ENCODE measurements around the gene NDE1. TPM values are rescaled to one million over a fixed set of nuclear protein-coding genes. Genes with fewer than 3 reads are reported as not detected.

The NDE1 gene
- total and polyA plus RNA-seq, 4 donors, result 2.5 to 17.3 (median 4.4) TPM

DNA sequence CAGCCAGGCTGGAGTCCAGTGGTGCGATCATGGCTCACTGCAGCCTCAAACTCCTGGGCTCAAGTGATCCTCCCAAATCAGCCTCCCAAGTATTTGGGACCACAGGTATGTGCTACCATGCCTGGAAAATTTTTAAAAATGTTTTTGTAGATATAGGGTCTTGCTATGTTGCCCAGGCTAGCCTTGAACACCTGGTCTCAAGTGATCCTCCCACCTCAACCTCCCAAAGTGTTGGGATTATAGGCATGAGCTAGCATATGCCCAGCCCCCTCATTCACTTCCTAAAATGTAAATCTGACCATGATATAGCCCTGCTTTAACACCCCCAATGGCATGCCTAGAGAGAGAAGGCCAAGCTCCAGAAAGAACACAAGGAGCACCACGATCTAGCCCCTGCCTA, 98.6 kb downstream of the NDE1 start:
- no peak for DNase-seq (ENCODE audit: low spot score)
- Histone ChIP-seq H3K36me3 (ENCODE audit: control insufficient read depth in 4 of 4, insufficient read depth in 3 of 4, low read depth in 1 of 4, low read length in 3 of 4) (no peaks in the 10 kb centered on the region), H3K9me3 (ENCODE audit: control insufficient read depth in 4 of 4, low read length in 3 of 4) (no peaks in the 10 kb centered on the region), H3K9ac (ENCODE audit: low read depth in 1 of 2, low read length in 2 of 2) (no peak overlapping the region), H3K4me3 (ENCODE audit: low read depth in 1 of 3, low read length in 3 of 3) (no peak overlapping the region), H3K27me3 (ENCODE audit: control insufficient read depth in 4 of 4, insufficient read depth in 4 of 4, low read length in 3 of 4) (no peaks in the 10 kb centered on the region), H3K27ac (ENCODE audit: low read depth in 1 of 2, low read length in 2 of 2) (no peak overlapping the region), H3K4me1 (ENCODE audit: control insufficient read depth in 4 of 4, insufficient read depth in 4 of 4, low read length in 3 of 4) (no peaks in the 10 kb centered on the region)
- TF ChIP-seq FOXA2 (IDR thresholded peaks at IDR 0.05) (no peak), NR2F2 (IDR thresholded peaks at IDR 0.05) (no peak)
- 92% methylated on average over 2 of the region's 2 CpGs for WGBS

DNA sequence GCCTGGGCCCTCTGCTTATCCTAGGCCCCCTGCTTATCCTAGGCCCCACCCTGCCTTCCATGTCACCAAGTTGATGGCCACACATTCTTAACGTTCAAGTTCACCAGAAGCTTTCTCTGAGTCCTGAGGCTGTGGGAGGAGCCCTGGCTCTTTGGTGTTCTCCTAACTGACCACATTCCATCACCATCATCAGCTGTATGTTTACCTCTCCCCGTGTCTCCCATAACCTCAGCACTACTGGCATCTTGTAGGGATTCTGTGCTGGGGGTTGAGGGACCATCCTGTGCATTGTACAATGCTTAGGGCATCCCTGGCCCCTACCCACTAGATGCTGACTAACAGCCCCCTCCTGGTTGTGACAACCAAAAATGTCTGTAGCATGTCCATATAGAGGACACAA, 99.3 kb downstream of the NDE1 start:
- no peak for DNase-seq (ENCODE audit: low spot score)
- no peaks in the 10 kb centered on the region for H3K4me1 ChIP-seq (ENCODE audit: control insufficient read depth in 4 of 4, insufficient read depth in 4 of 4, low read length in 3 of 4)
- WGBS, result 53% methylated on average over 2 of the region's 2 CpGs
- H3K27ac ChIP-seq (ENCODE audit: low read depth in 1 of 2, low read length in 2 of 2), result no peak overlapping the region
- H3K36me3 ChIP-seq (ENCODE audit: control insufficient read depth in 4 of 4, insufficient read depth in 3 of 4, low read depth in 1 of 4, low read length in 3 of 4), result no peaks in the 10 kb centered on the region
- no peak overlapping the region for H3K9ac ChIP-seq (ENCODE audit: low read depth in 1 of 2, low read length in 2 of 2)
- H3K9me3 ChIP-seq (ENCODE audit: control insufficient read depth in 4 of 4, low read length in 3 of 4), result no peaks in the 10 kb centered on the region
- TF ChIP-seq, protein P1, sequence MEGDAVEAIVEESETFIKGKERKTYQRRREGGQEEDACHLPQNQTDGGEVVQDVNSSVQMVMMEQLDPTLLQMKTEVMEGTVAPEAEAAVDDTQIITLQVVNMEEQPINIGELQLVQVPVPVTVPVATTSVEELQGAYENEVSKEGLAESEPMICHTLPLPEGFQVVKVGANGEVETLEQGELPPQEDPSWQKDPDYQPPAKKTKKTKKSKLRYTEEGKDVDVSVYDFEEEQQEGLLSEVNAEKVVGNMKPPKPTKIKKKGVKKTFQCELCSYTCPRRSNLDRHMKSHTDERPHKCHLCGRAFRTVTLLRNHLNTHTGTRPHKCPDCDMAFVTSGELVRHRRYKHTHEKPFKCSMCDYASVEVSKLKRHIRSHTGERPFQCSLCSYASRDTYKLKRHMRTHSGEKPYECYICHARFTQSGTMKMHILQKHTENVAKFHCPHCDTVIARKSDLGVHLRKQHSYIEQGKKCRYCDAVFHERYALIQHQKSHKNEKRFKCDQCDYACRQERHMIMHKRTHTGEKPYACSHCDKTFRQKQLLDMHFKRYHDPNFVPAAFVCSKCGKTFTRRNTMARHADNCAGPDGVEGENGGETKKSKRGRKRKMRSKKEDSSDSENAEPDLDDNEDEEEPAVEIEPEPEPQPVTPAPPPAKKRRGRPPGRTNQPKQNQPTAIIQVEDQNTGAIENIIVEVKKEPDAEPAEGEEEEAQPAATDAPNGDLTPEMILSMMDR (IDR thresholded peaks at IDR 0.05; ENCODE audit: low read depth, low read length, missing input control), result no peak
- TF ChIP-seq RAD21 (IDR thresholded peaks at IDR 0.05) (no peak), HNF4A (conservative IDR thresholded peaks at IDR 0.05) (no peak), HNF4G (IDR thresholded peaks at IDR 0.05) (no peak), EGR1 (IDR thresholded peaks at IDR 0.05; ENCODE audit: low read depth in 2 of 2) (no peak), FOXA1 (IDR thresholded peaks at IDR 0.05) (no peak), YY1 (IDR thresholded peaks at IDR 0.05) (no peak), TAF1 (conservative IDR thresholded peaks at IDR 0.05) (no peak), SP1 (IDR thresholded peaks at IDR 0.05) (no peak)
- TF ChIP-seq, protein P2, sequence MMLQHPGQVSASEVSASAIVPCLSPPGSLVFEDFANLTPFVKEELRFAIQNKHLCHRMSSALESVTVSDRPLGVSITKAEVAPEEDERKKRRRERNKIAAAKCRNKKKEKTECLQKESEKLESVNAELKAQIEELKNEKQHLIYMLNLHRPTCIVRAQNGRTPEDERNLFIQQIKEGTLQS (IDR thresholded peaks at IDR 0.05), result no peak
- TF ChIP-seq, protein P3, sequence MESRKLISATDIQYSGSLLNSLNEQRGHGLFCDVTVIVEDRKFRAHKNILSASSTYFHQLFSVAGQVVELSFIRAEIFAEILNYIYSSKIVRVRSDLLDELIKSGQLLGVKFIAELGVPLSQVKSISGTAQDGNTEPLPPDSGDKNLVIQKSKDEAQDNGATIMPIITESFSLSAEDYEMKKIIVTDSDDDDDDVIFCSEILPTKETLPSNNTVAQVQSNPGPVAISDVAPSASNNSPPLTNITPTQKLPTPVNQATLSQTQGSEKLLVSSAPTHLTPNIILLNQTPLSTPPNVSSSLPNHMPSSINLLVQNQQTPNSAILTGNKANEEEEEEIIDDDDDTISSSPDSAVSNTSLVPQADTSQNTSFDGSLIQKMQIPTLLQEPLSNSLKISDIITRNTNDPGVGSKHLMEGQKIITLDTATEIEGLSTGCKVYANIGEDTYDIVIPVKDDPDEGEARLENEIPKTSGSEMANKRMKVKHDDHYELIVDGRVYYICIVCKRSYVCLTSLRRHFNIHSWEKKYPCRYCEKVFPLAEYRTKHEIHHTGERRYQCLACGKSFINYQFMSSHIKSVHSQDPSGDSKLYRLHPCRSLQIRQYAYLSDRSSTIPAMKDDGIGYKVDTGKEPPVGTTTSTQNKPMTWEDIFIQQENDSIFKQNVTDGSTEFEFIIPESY (IDR thresholded peaks at IDR 0.05), result no peak
- TF ChIP-seq, protein P4, sequence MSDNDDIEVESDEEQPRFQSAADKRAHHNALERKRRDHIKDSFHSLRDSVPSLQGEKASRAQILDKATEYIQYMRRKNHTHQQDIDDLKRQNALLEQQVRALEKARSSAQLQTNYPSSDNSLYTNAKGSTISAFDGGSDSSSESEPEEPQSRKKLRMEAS (IDR thresholded peaks at IDR 0.05), result no peak
- H3K4me3 ChIP-seq (ENCODE audit: low read depth in 1 of 3, low read length in 3 of 3), result no peak overlapping the region
- H3K27me3 ChIP-seq (ENCODE audit: control insufficient read depth in 4 of 4, insufficient read depth in 4 of 4, low read length in 3 of 4), result no peaks in the 10 kb centered on the region

DNA sequence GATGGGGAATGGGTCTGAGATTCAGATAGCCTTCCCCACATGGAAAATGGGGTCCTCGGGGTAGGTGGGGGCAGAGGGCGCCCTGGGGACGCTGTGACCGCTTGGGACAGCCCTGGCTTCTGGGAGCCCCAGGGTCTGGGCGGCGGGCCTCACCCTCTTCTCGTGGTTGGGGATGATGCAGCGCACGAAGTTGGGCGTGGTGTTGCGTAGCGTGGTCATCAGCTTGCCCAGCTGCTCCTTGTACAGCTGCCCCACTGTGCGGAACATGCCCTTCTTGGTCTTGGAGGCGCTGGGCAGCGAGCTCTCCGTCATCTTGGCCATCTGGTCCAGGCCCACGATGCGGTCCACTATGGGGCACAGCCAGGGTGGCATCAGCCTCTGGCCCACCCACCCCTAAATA, 99.9 kb downstream of the NDE1 start:
- Histone ChIP-seq H3K4me1 (ENCODE audit: control insufficient read depth in 4 of 4, insufficient read depth in 4 of 4, low read length in 3 of 4) (no peaks in the 10 kb centered on the region), H3K27ac (ENCODE audit: low read depth in 1 of 2, low read length in 2 of 2) (no peak overlapping the region), H3K9ac (ENCODE audit: low read depth in 1 of 2, low read length in 2 of 2) (no peak overlapping the region), H3K4me3 (ENCODE audit: low read depth in 1 of 3, low read length in 3 of 3) (no peak overlapping the region), H3K27me3 (ENCODE audit: control insufficient read depth in 4 of 4, insufficient read depth in 4 of 4, low read length in 3 of 4) (no peaks in the 10 kb centered on the region), H3K36me3 (ENCODE audit: control insufficient read depth in 4 of 4, insufficient read depth in 3 of 4, low read depth in 1 of 4, low read length in 3 of 4) (no peaks in the 10 kb centered on the region), H3K9me3 (ENCODE audit: control insufficient read depth in 4 of 4, low read length in 3 of 4) (no peaks in the 10 kb centered on the region)
- TF ChIP-seq, protein P3 (IDR thresholded peaks at IDR 0.05), result no peak
- TF ChIP-seq RAD21 (IDR thresholded peaks at IDR 0.05) (no peak), FOXA2 (IDR thresholded peaks at IDR 0.05) (no peak)
- WGBS, result 90% methylated on average over 18 of the region's 18 CpGs
- no peak for DNase-seq (ENCODE audit: low spot score)

Data from liver (tissue), 9 donors.